ENCODE measurements around the gene A1BG. TPM values are rescaled to one million over a fixed set of nuclear protein-coding genes. Genes with fewer than 3 reads are reported as not detected.
A peak's percentile ranks its signal among the peaks of the same experiment; 100 is the strongest.
"Not testable (repeated sequence)": the region's sequence is repeated elsewhere in the genome, so short reads cannot be mapped to it uniquely, and the experiment has no call there.

The A1BG gene
- total RNA-seq, 2 donors from 2014 or later, result 6.2 to 11.5 TPM

DNA sequence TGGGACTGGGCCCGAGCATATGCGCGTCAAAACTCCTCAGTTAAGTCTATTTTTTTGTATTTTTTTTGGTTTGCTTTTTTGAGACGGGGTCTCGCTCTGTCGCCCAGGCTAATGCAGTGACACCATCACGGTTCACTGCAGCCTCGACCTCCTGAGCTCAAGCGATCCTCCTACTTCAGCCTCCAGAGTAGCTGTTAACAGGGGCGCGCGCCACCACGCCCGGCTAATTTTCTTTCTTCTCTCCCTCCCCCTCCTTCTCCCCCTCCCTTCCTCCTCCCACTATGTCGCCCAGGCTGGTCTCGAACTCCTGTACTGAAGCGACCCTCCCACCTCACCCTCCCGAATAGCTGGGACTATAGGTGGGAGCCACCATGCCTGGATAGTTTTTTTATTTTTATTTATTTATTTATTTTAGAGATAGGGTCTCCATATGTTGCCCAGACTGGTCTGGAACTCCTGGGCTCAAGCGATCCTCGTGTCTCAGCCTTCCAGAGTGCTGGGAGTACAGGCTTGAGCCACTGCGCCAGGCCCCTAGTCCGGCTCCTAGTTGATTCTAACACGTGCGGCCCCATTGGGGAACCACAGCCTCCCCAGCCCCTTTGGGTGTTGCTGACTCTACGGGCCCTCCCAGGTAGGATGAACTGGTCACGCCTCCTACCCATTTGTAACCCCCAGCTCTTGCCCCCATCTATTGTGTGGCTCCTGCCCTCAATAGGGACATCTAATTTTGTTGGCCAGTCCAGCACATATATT lies 28.3 kb upstream of the A1BG start:
- 20 to 26% methylated on average over 26 of the region's 26 CpGs for WGBS, 2 donors
- DNase-seq (no peak), ATAC-seq (no peak)
- intact Hi-C loops (cut with DNase I), result no loop called here
- Histone ChIP-seq H3K27ac (peak overlapping the region; percentile 36 to 93 (median 78)), H3K4me1 (peaks cover 45% of the 10 kb centered on the region), H3K27me3 (no peaks in the 10 kb centered on the region), H3K4me3 (peak overlapping the region; percentile 26 to 50), H3K9me3 (no peaks in the 10 kb centered on the region), H3K36me3 (replicated peaks in 1 of 2; ENCODE audit: insufficient read depth in 1 of 2, low read depth in 2 of 2) (no peaks in the 10 kb centered on the region)
- TF ChIP-seq, protein P1, sequence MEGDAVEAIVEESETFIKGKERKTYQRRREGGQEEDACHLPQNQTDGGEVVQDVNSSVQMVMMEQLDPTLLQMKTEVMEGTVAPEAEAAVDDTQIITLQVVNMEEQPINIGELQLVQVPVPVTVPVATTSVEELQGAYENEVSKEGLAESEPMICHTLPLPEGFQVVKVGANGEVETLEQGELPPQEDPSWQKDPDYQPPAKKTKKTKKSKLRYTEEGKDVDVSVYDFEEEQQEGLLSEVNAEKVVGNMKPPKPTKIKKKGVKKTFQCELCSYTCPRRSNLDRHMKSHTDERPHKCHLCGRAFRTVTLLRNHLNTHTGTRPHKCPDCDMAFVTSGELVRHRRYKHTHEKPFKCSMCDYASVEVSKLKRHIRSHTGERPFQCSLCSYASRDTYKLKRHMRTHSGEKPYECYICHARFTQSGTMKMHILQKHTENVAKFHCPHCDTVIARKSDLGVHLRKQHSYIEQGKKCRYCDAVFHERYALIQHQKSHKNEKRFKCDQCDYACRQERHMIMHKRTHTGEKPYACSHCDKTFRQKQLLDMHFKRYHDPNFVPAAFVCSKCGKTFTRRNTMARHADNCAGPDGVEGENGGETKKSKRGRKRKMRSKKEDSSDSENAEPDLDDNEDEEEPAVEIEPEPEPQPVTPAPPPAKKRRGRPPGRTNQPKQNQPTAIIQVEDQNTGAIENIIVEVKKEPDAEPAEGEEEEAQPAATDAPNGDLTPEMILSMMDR (IDR thresholded peaks at IDR 0.05), result no peak
- peak in 1 of 3 donors; percentile 11 for TF ChIP-seq POLR2A (IDR thresholded peaks at IDR 0.05)

DNA sequence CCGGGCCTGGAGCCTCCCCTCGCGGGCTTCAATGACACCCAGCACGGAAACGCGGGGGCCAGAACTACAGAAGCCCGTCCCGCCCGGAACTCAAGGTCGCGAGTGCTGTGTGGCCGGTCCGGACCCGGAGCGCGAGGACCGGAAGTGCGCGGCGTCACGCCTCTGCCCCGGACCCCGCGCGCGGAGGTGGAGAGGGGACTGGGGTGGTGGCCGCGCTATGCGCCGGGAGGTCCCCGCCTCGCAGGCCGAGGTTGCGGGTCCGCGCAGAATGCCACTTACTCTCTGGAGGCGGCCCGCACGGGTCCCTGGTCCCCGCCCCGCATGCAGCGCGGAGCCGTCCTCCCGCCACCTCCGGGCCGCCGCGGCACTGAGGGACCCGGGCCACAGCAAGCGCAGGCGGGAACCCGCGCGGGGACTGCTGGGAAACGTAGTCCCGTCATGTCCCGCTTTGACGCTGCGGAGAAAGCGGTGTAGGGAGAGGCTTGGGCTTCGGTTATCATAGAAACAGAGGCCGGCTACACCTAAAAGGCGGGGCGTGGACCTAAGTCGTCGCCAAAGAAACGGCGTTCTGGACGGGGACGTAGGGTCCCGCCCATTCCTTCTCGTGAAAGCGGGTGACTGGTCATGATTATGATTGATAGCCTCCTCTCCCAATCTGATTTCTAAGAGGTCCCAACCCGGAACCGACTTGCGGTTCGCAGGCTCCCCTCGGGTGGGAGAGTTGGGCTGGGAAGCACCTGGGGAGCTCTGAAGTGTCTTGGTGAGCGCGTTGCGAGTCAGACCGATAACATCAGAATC lies 27.6 kb upstream of the A1BG start, which contains the start of gene ZNF837:
TSS of gene ZNF837 (minus strand) at position 369 of the 798 bp plus-strand sequence. CDS start 11,698 bp downstream, outside the sequence.
- intact Hi-C loops (cut with DNase I), result no loop called here
- DNase-seq, result peak; percentile 99 to 100 (median 100)
- WGBS, 2 donors, result 1% methylated on average over 5 to 81 of the region's 83 CpGs
- TF ChIP-seq, protein P1 (IDR thresholded peaks at IDR 0.05), result peak in 4 of 7 experiments; percentile 19 to 34 (median 24)
- TF ChIP-seq POLR2A (IDR thresholded peaks at IDR 0.05), result peak; percentile 80 to 90 (median 87)
- Histone ChIP-seq H3K9me3 (no peaks in the 10 kb centered on the region), H3K36me3 (replicated peaks in 1 of 2; ENCODE audit: insufficient read depth in 1 of 2, low read depth in 2 of 2) (no peaks in the 10 kb centered on the region), H3K4me1 (peaks cover 39% of the 10 kb centered on the region), H3K4me3 (peak within 1 kb of the TSS; percentile 50 to 51), H3K27ac (peak within 1 kb of the TSS; percentile 82 to 93 (median 88)), H3K27me3 (no peaks in the 10 kb centered on the region)
- peak; percentile 94 for ATAC-seq

DNA sequence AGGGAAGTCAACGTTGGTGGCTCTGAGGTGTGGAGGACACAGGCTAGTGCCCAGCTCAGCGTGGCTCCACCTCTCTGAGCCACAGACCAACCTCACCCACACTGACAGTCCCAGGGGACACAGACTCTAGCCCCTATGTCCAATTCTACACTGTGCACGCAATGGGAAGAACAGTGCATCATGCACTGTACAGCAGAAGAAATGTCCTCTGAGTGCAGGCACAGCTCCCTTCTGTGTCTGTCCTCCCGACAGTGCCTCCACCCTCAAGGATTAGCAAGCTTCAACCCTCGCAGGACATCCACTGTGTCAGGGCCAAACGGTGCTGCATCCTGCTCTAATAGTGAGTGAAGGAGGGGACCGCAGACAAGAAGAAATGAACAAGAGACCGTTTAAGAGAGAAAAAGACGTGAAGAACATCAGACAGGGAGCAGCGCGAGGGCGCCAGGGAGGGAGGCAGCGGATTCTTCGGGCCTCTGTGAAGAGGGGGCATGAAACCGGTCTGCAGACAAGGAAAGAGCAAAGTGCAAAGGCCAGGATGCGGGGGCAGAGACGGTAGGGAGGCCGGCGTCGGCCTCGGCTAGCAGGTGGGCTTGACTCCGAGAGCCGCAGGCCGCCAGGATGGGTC lies 26.9 kb upstream of the A1BG start:
- intact Hi-C loops (cut with DNase I), result no loop called here
- WGBS, 2 donors, result 3% methylated on average over 23 to 24 of the region's 24 CpGs
- H3K36me3 ChIP-seq (replicated peaks in 1 of 2; ENCODE audit: insufficient read depth in 1 of 2, low read depth in 2 of 2), result no peaks in the 10 kb centered on the region
- ATAC-seq (no peak), DNase-seq (no peak)
- peak overlapping the region; percentile 50 to 51 for H3K4me3 ChIP-seq
- peak overlapping the region; percentile 82 to 93 (median 88) for H3K27ac ChIP-seq
- no peaks in the 10 kb centered on the region for H3K9me3 ChIP-seq
- no peaks in the 10 kb centered on the region for H3K27me3 ChIP-seq
- H3K4me1 ChIP-seq, result peaks cover 32% of the 10 kb centered on the region
- no peak for TF ChIP-seq POLR2A (IDR thresholded peaks at IDR 0.05)
- TF ChIP-seq, protein P1 (IDR thresholded peaks at IDR 0.05), result no peak

DNA sequence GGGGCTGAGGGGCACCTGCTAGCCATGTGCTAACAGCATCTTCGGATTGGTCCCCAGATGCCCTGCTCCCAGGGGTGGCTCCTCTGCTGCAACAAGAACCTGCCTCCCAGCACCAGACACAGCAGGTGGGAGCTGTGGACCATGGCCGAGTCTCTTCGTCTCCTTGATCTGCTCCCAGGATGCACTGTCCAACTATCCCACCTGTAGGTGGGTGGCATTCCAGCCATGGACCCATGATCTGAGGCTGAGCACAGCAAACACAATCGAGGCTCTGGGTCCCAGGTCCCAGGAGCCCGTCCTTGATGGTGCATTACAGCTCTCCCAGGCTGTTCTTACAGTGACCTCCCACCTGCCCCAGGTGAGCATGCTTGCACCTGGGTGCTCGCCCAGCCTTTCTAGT lies 26.0 kb upstream of the A1BG start:
- DNase-seq (no peak), ATAC-seq (no peak)
- TF ChIP-seq POLR2A (IDR thresholded peaks at IDR 0.05), result no peak
- TF ChIP-seq, protein P1 (IDR thresholded peaks at IDR 0.05), result no peak
- Histone ChIP-seq H3K27me3 (no peaks in the 10 kb centered on the region), H3K27ac (no peak overlapping the region), H3K4me1 (peaks cover 28% of the 10 kb centered on the region), H3K9me3 (no peaks in the 10 kb centered on the region), H3K4me3 (no peak overlapping the region), H3K36me3 (replicated peaks in 1 of 2; ENCODE audit: insufficient read depth in 1 of 2, low read depth in 2 of 2) (no peaks in the 10 kb centered on the region)
- 88 to 95% methylated on average over 4 to 6 of the region's 6 CpGs for WGBS, 2 donors
- intact Hi-C loops (cut with DNase I), result no loop called here

- H3K27me3 ChIP-seq; H3K36me3 ChIP-seq (replicated peaks in 1 of 2; ENCODE audit: insufficient read depth in 1 of 2, low read depth in 2 of 2); DNase-seq; ATAC-seq; H3K4me3 ChIP-seq; H3K27ac ChIP-seq; H3K9me3 ChIP-seq; intact Hi-C loops (cut with DNase I): not testable (repeated sequence)
- H3K4me1 ChIP-seq, result peaks cover 14% of the 10 kb centered on the region
- WGBS, 2 donors, result 80 to 82% methylated on average over 7 of the region's 7 CpGs
Observed at GRCh38 chr19:58376724-58377123, 23.4 kb upstream of the A1BG start.
